Neural progenitor cell (in vitro differentiated cells): ENCODE results near the gene PSMB7. TPM values are rescaled to one million over a fixed set of nuclear protein-coding genes. Genes with fewer than 3 reads are reported as not detected.

Experiments used
- DNase-seq: peaks from one replicate; pipeline ENCODE4 v3.0.0-alpha.2; 2016; ENCODE audit warnings: low spot score
- H2AFZ ChIP-seq: fragments of 200-600 bp; sonication (generic); replicated peaks from 2 replicates; pipeline ENCODE4 v1.6.1; 2016; ENCODE audit warnings: antibody characterized with exemption
- H3F3A ChIP-seq: fragments of 200-600 bp; sonication (generic); 2 replicates; pipeline ENCODE4 v1.6.1; 2016; ENCODE audit warnings: antibody characterized with exemption, low read depth
- H3K27ac ChIP-seq: fragments of 200-600 bp; sonication (generic); 2 replicates; pipeline ENCODE4 v1.5.1; 2016; ENCODE audit warnings: mild to moderate bottlenecking
- H3K27me3 ChIP-seq: fragments of 200-600 bp; sonication (generic); 2 replicates; pipeline ENCODE4 v1.6.1; 2016; ENCODE audit warnings: mild to moderate bottlenecking, moderate library complexity
- H3K36me3 ChIP-seq: fragments of 200-600 bp; sonication (generic); 2 replicates; pipeline ENCODE4 v1.5.1; 2016
- H3K4me1 ChIP-seq: fragments of 200-600 bp; sonication (generic); 2 replicates; pipeline ENCODE4 v1.6.1; 2016; ENCODE audit warnings: mixed run types
- H3K4me2 ChIP-seq: fragments of 200-600 bp; sonication (generic); 2 replicates; pipeline ENCODE4 v1.6.1; 2016
- H3K4me3 ChIP-seq: fragments of 200-600 bp; sonication (generic); 2 replicates; pipeline ENCODE4 v1.5.1; 2016
- H3K79me2 ChIP-seq: fragments of 200-600 bp; sonication (generic); 2 replicates; pipeline ENCODE4 v1.6.1; 2016; ENCODE audit warnings: low read depth
- H3K9ac ChIP-seq: fragments of 200-600 bp; sonication (generic); 2 replicates; pipeline ENCODE4 v1.6.1; 2016
- H3K9me3 ChIP-seq: fragments of 200-600 bp; sonication (generic); 2 replicates; pipeline ENCODE4 v1.5.1; 2016; ENCODE audit warnings: low read depth
- H4K20me1 ChIP-seq: fragments of 200-600 bp; sonication (generic); 2 replicates; pipeline ENCODE4 v1.6.1; 2016; ENCODE audit warnings: low read depth
- H3K27ac Mint-ChIP-seq: 3 replicates; pipeline ENCODE4 v1.8.0; 2021; ENCODE audit warnings: mixed read lengths
- H3K27me3 Mint-ChIP-seq: 2 replicates; pipeline ENCODE4 v1.8.0; 2022; ENCODE audit warnings: low read depth, mild to moderate bottlenecking, inconsistent platforms, moderate library complexity, mixed read lengths; ENCODE audit not compliant: insufficient read depth
- H3K36me3 Mint-ChIP-seq: 3 replicates; pipeline ENCODE4 v1.8.0; 2021; ENCODE audit warnings: mixed read lengths
- H3K4me1 Mint-ChIP-seq: 3 replicates; pipeline ENCODE4 v1.8.0; 2021; ENCODE audit warnings: mixed read lengths
- H3K4me3 Mint-ChIP-seq: 3 replicates; pipeline ENCODE4 v1.8.0; 2021; ENCODE audit warnings: mild to moderate bottlenecking, moderate library complexity, mixed read lengths
- H3K9me3 Mint-ChIP-seq: 3 replicates; pipeline ENCODE4 v1.8.0; 2020; ENCODE audit warnings: mixed read lengths
- EZH2 ChIP-seq: fragments of 200-600 bp; sonication (generic); IDR thresholded peaks from 2 replicates; pipeline ENCODE4 v1.6.1; 2017; ENCODE audit warnings: antibody characterized with exemption, mild to moderate bottlenecking, moderate library complexity
- EZH2phosphoT487 ChIP-seq: fragments of 200-600 bp; sonication (generic); IDR thresholded peaks from 2 replicates; pipeline ENCODE4 v1.6.1; 2017; ENCODE audit warnings: antibody characterized with exemption
- total RNA-seq: library from RNA; depleted of rRNA; stranded (reverse); fragments of >200 nt; gene quantifications from 2 replicates; pipeline ENCODE4 v1.2.3, GENCODE V29; 2015; ENCODE audit warnings: low replicate concordance
- TF ChIP-seq, protein P1 (sequence below): fragments of 200-600 bp; sonication (generic); IDR thresholded peaks from 2 replicates; pipeline ENCODE4 v1.5.1; 2017; ENCODE audit warnings: antibody characterized with exemption, mild to moderate bottlenecking

PSMB7 gene
- total RNA-seq, 1 donor from 2014 or later, result 249 TPM

DNA sequence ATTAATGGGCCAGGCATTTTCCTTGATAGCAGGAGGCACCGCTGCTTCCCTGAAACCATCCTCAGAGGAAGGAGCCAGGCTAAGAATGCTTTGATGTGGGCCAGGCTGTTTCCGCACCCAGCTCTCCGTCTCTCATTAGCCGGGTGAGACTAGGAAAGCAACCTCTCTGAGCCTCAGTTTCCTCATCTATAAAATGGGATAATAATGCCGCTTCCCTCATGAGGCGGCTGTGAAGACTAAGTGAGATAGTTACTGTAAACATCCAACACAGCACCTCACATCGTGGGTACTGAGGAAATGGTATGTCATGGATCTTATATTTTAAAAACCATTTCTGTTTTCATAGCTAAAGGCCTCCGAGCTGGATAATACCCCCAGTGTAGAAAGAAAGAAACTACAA lies 111.0 kb downstream of the PSMB7 start:
- Histone ChIP-seq H3K79me2 (no peaks in the 10 kb centered on the region), H3K27me3 (no peaks in the 10 kb centered on the region), H3K4me2 (no peak overlapping the region), H3K9ac (no peak overlapping the region), H3K27ac (no peak overlapping the region), H2AFZ (no peak overlapping the region), H4K20me1 (peaks cover 40% of the 10 kb centered on the region), H3K36me3 (no peaks in the 10 kb centered on the region), H3K4me3 (no peak overlapping the region), H3K9me3 (no peaks in the 10 kb centered on the region), H3K4me1 (no peaks in the 10 kb centered on the region), H3F3A (no peaks in the 10 kb centered on the region)
- DNase-seq, result no peak
- peaks cover 5% of the 10 kb centered on the region for H3K27me3 Mint-ChIP-seq
- H3K36me3 Mint-ChIP-seq, result no peaks in the 10 kb centered on the region
- no peaks in the 10 kb centered on the region for H3K9me3 Mint-ChIP-seq
- H3K4me1 Mint-ChIP-seq, result peaks cover 16% of the 10 kb centered on the region
- no peak overlapping the region for H3K4me3 Mint-ChIP-seq
- TF ChIP-seq, protein P1, sequence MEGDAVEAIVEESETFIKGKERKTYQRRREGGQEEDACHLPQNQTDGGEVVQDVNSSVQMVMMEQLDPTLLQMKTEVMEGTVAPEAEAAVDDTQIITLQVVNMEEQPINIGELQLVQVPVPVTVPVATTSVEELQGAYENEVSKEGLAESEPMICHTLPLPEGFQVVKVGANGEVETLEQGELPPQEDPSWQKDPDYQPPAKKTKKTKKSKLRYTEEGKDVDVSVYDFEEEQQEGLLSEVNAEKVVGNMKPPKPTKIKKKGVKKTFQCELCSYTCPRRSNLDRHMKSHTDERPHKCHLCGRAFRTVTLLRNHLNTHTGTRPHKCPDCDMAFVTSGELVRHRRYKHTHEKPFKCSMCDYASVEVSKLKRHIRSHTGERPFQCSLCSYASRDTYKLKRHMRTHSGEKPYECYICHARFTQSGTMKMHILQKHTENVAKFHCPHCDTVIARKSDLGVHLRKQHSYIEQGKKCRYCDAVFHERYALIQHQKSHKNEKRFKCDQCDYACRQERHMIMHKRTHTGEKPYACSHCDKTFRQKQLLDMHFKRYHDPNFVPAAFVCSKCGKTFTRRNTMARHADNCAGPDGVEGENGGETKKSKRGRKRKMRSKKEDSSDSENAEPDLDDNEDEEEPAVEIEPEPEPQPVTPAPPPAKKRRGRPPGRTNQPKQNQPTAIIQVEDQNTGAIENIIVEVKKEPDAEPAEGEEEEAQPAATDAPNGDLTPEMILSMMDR, result no peak
- TF ChIP-seq EZH2phosphoT487 (no peak), EZH2 (no peak)
- H3K27ac Mint-ChIP-seq, result no peak overlapping the region

DNA sequence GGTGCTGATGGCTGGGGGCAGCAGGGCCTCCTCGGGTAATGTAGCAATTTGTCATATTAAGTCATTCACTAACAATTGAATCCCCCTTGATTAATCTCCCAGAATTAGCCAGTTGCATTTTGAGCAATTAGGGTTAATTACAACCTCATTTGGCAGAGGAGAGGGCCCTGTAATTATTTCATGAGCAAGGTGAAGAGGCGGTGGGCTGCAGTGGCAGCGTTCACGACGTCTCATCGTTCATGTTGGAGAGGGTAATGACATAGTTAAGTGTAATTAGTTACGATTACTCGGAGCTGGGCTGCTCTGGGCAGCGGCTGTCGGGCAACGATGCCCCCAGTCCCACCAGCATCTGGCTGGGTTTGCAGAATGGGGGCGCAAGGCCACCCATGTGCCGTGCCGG lies 111.5 kb downstream of the PSMB7 start:
- Mint-ChIP-seq H3K27me3 (peaks cover 5% of the 10 kb centered on the region), H3K9me3 (no peaks in the 10 kb centered on the region), H3K4me1 (peaks cover 18% of the 10 kb centered on the region), H3K36me3 (no peaks in the 10 kb centered on the region), H3K27ac (no peak overlapping the region), H3K4me3 (no peak overlapping the region)
- no peaks in the 10 kb centered on the region for H3K27me3 ChIP-seq
- H3K4me2 ChIP-seq, result no peak overlapping the region
- no peaks in the 10 kb centered on the region for H3F3A ChIP-seq
- no peak overlapping the region for H2AFZ ChIP-seq
- H3K9ac ChIP-seq, result no peak overlapping the region
- TF ChIP-seq EZH2phosphoT487, result no peak
- TF ChIP-seq, protein P1, result no peak
- TF ChIP-seq EZH2, result no peak
- no peak overlapping the region for H3K4me3 ChIP-seq
- no peaks in the 10 kb centered on the region for H3K36me3 ChIP-seq
- no peaks in the 10 kb centered on the region for H3K9me3 ChIP-seq
- no peak for DNase-seq
- peaks cover under 1% of the 10 kb centered on the region for H3K79me2 ChIP-seq
- no peak overlapping the region for H3K27ac ChIP-seq
- peaks cover 45% of the 10 kb centered on the region for H4K20me1 ChIP-seq
- H3K4me1 ChIP-seq, result no peaks in the 10 kb centered on the region

Other genes starting within 250 kb of the PSMB7 start
- gene NEK6, start 157.5 kb downstream of the PSMB7 start, total RNA-seq, result 18.5 and 21.2 TPM in 2 replicates
- 0.13 and 0.43 TPM in 2 replicates for gene ADGRD2, start 35.0 kb upstream of the PSMB7 start, total RNA-seq
- 1.0 and 3.3 TPM in 2 replicates for gene NR5A1, start 92.0 kb upstream of the PSMB7 start, total RNA-seq